OCI-LY3 (cell line): ENCODE data around the gene FMO5.

Experiments used
- CTCF ChIP-seq: fragments of 200-600, 300-600 bp; sonication (generic); IDR thresholded peaks from 2 replicates; pipeline ENCODE4 v1.5.1; 2014; ENCODE audit warnings: antibody characterized with exemption, low read length, low read depth
- EZH2phosphoT487 ChIP-seq: fragments of 200-600 bp; shearing (Covaris generic); IDR thresholded peaks from 2 replicates; pipeline ENCODE4 v1.6.1; 2018; ENCODE audit warnings: antibody characterized with exemption, mixed run types, low read depth

DNA sequence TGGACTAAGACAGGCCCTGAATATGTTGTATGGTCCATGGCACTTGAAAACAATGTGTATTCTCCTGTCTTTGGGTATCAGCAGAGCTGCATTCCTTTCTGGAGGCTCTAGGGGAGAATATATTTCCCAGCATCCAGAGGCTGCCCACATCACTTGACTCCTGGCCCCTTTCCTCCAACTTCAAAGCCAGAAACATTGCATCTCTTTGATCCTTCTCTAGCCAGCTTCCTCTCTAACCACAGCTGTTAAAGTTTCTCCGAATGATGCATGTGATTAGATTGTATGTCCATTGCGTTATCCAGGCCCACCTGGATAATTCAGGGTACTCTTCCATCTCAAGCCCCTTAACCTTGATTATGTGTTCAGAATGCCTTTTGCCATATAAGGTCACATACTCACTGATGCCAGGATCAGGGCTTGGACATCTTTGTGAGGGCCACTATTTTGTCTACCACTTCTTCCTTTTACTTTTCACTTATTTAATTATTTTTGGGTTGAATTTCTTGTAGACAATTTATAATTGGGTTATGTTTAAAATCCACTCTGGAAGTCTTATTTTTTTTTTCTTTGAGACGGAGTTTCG lies 22.6 kb upstream of the FMO5 start:
- TF ChIP-seq CTCF (no peak), EZH2phosphoT487 (no peak)
